HG03520 (cell line): Measurements from ENCODE around the gene PRH1.

Experiments used
- ATAC-seq: cut with Tn5 transposase; IDR thresholded peaks from one replicate; pipeline ENCODE4 v1.9.1; 2021; ENCODE audit warnings: mild to moderate bottlenecking, moderate library complexity; ENCODE audit not compliant: unreplicated experiment

Gene PRH1

GRCh38 chr12:10847744-10848143 lies 36.3 kb downstream of the PRH1 start:
- ATAC-seq = no peak

GRCh38 chr12:10842862-10843261 lies 41.2 kb downstream of the PRH1 start:
- no peak for ATAC-seq

GRCh38 chr12:10838461-10838860 lies 45.6 kb downstream of the PRH1 start:
- ATAC-seq = no peak
